A673 (cell line): ENCODE measurements around the gene URB1. TPM values are rescaled to one million over a fixed set of nuclear protein-coding genes. Genes with fewer than 3 reads are reported as not detected.
"Not testable (repeated sequence)": the region's sequence is repeated elsewhere in the genome, so short reads cannot be mapped to it uniquely, and the experiment has no call there.

Source experiments
- BruUV-seq: library from RNA; stranded (reverse); fragments of 400-500 nt; replicated peaks from 2 replicates; lab custom pipeline; 2021; lab: Mats Ljungman, UMichigan
- CTCF ChIA-PET: fragments of 300-600 bp; sonication (Branson Sonifier 250); formaldehyde crosslinking; loops from one replicate; lab custom pipeline; 2022; ENCODE audit warnings: antibody characterized with exemption; lab: Charles Lee
- POLR2A ChIA-PET: fragments of 300-600 bp; sonication (Branson Sonifier 250); formaldehyde crosslinking; loops from one replicate; lab custom pipeline; 2022; ENCODE audit warnings: antibody characterized with exemption; ENCODE audit not compliant: low non-redundant PET; lab: Charles Lee
- DNase-seq: peaks from one replicate; pipeline ENCODE4 v3.0.0-alpha.2; 2015; ENCODE audit warnings: low spot score
- H3K27ac ChIP-seq: fragments of 200-600 bp; sonication (generic); 2 replicates; pipeline ENCODE4 v1.5.1; 2016; ENCODE audit warnings: mixed run types, low read depth, mild to moderate bottlenecking, mixed read lengths, antibody characterized with exemption, low read length; ENCODE audit not compliant: poor library complexity, severe bottlenecking
- H3K27me3 ChIP-seq: fragments of 200-600 bp; sonication (generic); replicated peaks from 2 replicates; pipeline ENCODE4 v1.6.1; 2017; ENCODE audit warnings: mixed run types, low read depth, mild to moderate bottlenecking, mixed read lengths, antibody characterized with exemption, low read length; ENCODE audit not compliant: insufficient read depth, poor library complexity
- H3K36me3 ChIP-seq: fragments of 200-600 bp; sonication (generic); 2 replicates; pipeline ENCODE4 v1.6.1; 2016; ENCODE audit warnings: mixed run types, mild to moderate bottlenecking, mixed read lengths, antibody characterized with exemption, low read length; ENCODE audit not compliant: insufficient read depth, poor library complexity, severe bottlenecking
- H3K4me1 ChIP-seq: fragments of 200-600 bp; sonication (generic); 2 replicates; pipeline ENCODE4 v1.6.1; 2017; ENCODE audit warnings: mixed run types, mild to moderate bottlenecking, mixed read lengths, antibody characterized with exemption, low read length; ENCODE audit not compliant: insufficient read depth, poor library complexity, severe bottlenecking
- H3K4me3 ChIP-seq: fragments of 200-600 bp; sonication (generic); 2 replicates; pipeline ENCODE4 v1.5.1; 2016; ENCODE audit warnings: low read depth, mixed run types, mild to moderate bottlenecking, mixed read lengths, low read length; ENCODE audit not compliant: poor library complexity, severe bottlenecking
- H3K9me3 ChIP-seq: fragments of 200-600 bp; sonication (generic); 2 replicates; pipeline ENCODE4 v1.6.1; 2016; ENCODE audit warnings: mixed run types, low read depth, mild to moderate bottlenecking, mixed read lengths, antibody characterized with exemption, low read length; ENCODE audit not compliant: poor library complexity, severe bottlenecking
- EZH2 ChIP-seq: fragments of 200-600 bp; sonication (generic); IDR thresholded peaks from 2 replicates; pipeline ENCODE4 v1.6.1; 2017; ENCODE audit warnings: borderline replicate concordance, low read depth, mild to moderate bottlenecking, mixed read lengths, antibody characterized with exemption, low read length; ENCODE audit not compliant: poor library complexity, severe bottlenecking
- intact Hi-C: fragments of 100-400 bp; cut with micrococcal nuclease; formaldehyde crosslinking; loops from one replicate; pipeline ENCODE4 v1.10.0; 2022; ENCODE audit not compliant: unreplicated experiment
- total RNA-seq: library from RNA; stranded (reverse); gene quantifications from 2 replicates; pipeline ENCODE4 v1.2.3, GENCODE V29; 2021
- TF ChIP-seq, protein P1 (sequence below): fragments of 300-800, 200-600 bp; sonication (generic); conservative IDR thresholded peaks from 2 replicates; pipeline ENCODE4 v1.5.1; 2017; ENCODE audit warnings: low read depth, mild to moderate bottlenecking, antibody characterized with exemption, low read length, moderate library complexity, mixed read lengths

URB1 gene
- total RNA-seq, 1 experiment from 2014 or later: 30.5 TPM

- POLR2A ChIA-PET: interaction anchor here (0.6 kb wide), 1 partner anchor 41 kb away, joined by 3 read pairs; no protein-coding TSS in a partner anchor
- CTCF ChIA-PET: interaction anchor here (0.6 to 1.4 kb wide), 3 partner anchors 9 to 208 kb away, joined by 3 to 5 read pairs (median 3); no protein-coding TSS in a partner anchor
- H3K4me1 ChIP-seq: peaks cover 3% of the 10 kb centered on the region
- intact Hi-C loops: no loop called here
- no peaks in the 10 kb centered on the region for H3K36me3 ChIP-seq
- BruUV-seq: no TSS peak
- H3K27ac ChIP-seq: peak overlapping the region; percentile 66
- DNase-seq: peak; percentile 26
- peak overlapping the region; percentile 98 for H3K4me3 ChIP-seq
- TF ChIP-seq EZH2: no peak
- TF ChIP-seq, protein P1, sequence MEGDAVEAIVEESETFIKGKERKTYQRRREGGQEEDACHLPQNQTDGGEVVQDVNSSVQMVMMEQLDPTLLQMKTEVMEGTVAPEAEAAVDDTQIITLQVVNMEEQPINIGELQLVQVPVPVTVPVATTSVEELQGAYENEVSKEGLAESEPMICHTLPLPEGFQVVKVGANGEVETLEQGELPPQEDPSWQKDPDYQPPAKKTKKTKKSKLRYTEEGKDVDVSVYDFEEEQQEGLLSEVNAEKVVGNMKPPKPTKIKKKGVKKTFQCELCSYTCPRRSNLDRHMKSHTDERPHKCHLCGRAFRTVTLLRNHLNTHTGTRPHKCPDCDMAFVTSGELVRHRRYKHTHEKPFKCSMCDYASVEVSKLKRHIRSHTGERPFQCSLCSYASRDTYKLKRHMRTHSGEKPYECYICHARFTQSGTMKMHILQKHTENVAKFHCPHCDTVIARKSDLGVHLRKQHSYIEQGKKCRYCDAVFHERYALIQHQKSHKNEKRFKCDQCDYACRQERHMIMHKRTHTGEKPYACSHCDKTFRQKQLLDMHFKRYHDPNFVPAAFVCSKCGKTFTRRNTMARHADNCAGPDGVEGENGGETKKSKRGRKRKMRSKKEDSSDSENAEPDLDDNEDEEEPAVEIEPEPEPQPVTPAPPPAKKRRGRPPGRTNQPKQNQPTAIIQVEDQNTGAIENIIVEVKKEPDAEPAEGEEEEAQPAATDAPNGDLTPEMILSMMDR: no peak
- no peaks in the 10 kb centered on the region for H3K27me3 ChIP-seq
- no peaks in the 10 kb centered on the region for H3K9me3 ChIP-seq
Measured at GRCh38 chr21:32392299-32392879, 423 bp downstream of the URB1 start.

DNA sequence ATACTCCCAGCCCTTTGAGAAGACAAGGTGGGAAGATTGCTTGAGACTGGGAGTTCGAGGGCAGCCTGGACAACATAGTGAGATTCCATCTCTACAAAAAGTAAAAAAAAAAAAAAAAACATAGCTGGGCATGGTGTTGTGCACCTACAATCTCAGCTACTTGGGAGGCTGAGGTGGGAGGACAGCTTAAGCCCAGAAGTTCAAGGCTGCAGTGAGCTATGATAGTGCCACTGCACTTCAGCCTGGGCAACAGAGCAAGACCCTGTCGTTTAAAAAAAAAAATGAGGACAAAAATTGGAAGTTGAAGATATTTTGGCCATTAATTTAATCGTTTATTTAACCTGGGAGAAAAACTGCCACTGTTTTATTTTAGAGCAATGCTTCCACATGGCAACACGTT lies 1.1 kb downstream of the URB1 start:
- Histone ChIP-seq H3K4me1 (peaks cover 3% of the 10 kb centered on the region), H3K27me3 (no peaks in the 10 kb centered on the region), H3K9me3 (no peaks in the 10 kb centered on the region), H3K27ac (no peak overlapping the region), H3K4me3 (peak overlapping the region; percentile 98), H3K36me3 (no peaks in the 10 kb centered on the region)
- POLR2A ChIA-PET: interaction anchor here (0.6 kb wide), 1 partner anchor 41 kb away, joined by 3 read pairs; no protein-coding TSS in a partner anchor
- TSS peak; percentile 41 for BruUV-seq
- intact Hi-C loops: no loop called here
- CTCF ChIA-PET: interaction anchor here (1.0 to 1.4 kb wide), 2 partner anchors 11 to 209 kb away, joined by 3 read pairs; no protein-coding TSS in a partner anchor
- DNase-seq: no peak
- no peak for TF ChIP-seq EZH2
- TF ChIP-seq, protein P1: no peak

DNA sequence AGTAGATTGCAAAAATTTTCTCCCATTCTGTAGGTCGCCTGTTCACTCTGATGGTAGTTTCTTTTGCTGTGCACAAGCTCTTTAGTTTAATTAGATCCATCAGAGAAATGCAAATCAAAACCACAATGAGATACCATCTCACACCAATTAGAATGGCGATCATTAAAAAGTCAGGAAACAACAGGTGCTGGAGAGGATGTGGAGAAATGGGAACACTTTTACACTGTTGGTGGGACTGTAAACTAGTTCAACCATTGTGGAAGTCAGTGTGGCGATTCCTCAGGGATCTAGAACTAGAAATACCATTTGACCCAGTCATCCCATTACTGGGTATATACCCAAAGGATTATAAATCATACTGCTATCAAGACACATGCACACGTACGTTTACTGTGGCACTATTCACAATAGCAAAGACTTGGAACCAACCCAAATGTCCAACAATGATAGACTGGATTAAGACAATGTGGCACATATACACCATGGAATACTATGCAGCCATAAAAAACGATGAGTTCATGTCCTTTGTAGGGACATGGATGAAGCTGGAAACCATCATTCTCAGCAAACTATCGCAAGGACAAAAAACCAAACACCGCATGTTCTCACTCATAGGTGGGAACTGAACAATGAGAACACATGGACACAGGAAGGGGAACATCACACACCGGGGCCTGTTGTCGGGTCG lies 2.1 kb downstream of the URB1 start:
- POLR2A ChIA-PET, BruUV-seq, CTCF ChIA-PET: not testable (repeated sequence)

More for the DNA sequence above, 2.1 kb downstream of the URB1 start:
- H3K27ac ChIP-seq, DNase-seq, H3K36me3 ChIP-seq, H3K9me3 ChIP-seq, H3K4me3 ChIP-seq, intact Hi-C loops, H3K4me1 ChIP-seq, H3K27me3 ChIP-seq: not testable (repeated sequence)
